ENCODE data around the gene CAPZB. TPM values are rescaled to one million over a fixed set of nuclear protein-coding genes. Genes with fewer than 3 reads are reported as not detected.

CAPZB gene
- polyA plus RNA-seq, 2 donors, result 221 to 272 TPM

GRCh38 chr1:19354531-19354981 is 130.8 kb downstream of the CAPZB start:
- peaks cover 12 to 45% of the 10 kb centered on the region in 2 donors for H3K36me3 ChIP-seq (ENCODE audit: control insufficient read depth in 2 of 2, insufficient read depth in 2 of 2, low read length in 1 of 2)
- peaks cover 6 to 26% of the 10 kb centered on the region in 2 donors for H3K4me1 ChIP-seq (ENCODE audit: control insufficient read depth in 2 of 2, insufficient read depth in 2 of 2, low read length in 1 of 2)
- H3K27me3 ChIP-seq (ENCODE audit: control insufficient read depth in 1 of 2, insufficient read depth in 2 of 2, low read length in 2 of 2), result no peaks in the 10 kb centered on the region
- peak overlapping the region in 1 of 2 donors; percentile 36 for H3K27ac ChIP-seq (ENCODE audit: low read depth in 2 of 2, low read length in 1 of 2)
- H3K9me3 ChIP-seq (ENCODE audit: control insufficient read depth in 2 of 2, insufficient read depth in 1 of 2, low read depth in 1 of 2, low read length in 1 of 2), result no peaks in the 10 kb centered on the region
- no peak overlapping the region for H3K4me3 ChIP-seq (ENCODE audit: low read depth in 1 of 2, low read length in 2 of 2)
- WGBS, 2 donors, result 45 to 48% methylated on average over 6 of the region's 6 CpGs

DNA sequence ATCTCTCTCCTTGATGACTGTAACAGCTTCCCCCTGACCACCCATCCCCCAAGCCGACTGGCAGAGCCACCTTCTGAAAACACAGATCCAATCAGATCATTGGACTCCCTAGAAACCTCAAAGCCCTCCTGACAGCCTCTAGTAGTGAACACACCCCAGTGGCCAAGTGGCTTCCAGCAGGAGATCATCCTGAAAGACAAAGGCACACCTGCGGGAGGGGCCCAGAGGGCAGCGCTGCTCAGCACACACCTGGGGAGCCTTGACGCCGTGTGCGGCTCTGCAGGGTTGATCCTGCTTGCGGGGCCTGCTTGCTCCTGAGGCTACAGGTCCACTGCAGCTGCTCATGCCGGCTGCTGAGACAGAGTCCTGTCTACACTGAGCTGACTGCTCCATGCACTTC is 131.7 kb downstream of the CAPZB start:
- Histone ChIP-seq H3K4me3 (ENCODE audit: low read depth in 1 of 2, low read length in 2 of 2) (no peak overlapping the region), H3K4me1 (ENCODE audit: control insufficient read depth in 2 of 2, insufficient read depth in 2 of 2, low read length in 1 of 2) (peaks cover 4 to 24% of the 10 kb centered on the region in 2 donors), H3K27me3 (ENCODE audit: control insufficient read depth in 1 of 2, insufficient read depth in 2 of 2, low read length in 2 of 2) (no peaks in the 10 kb centered on the region), H3K27ac (ENCODE audit: low read depth in 2 of 2, low read length in 1 of 2) (peak overlapping the region; percentile 49 to 78), H3K36me3 (ENCODE audit: control insufficient read depth in 2 of 2, insufficient read depth in 2 of 2, low read length in 1 of 2) (peaks cover 12 to 44% of the 10 kb centered on the region in 2 donors), H3K9me3 (ENCODE audit: control insufficient read depth in 2 of 2, insufficient read depth in 1 of 2, low read depth in 1 of 2, low read length in 1 of 2) (no peaks in the 10 kb centered on the region)
- WGBS, 2 donors, result 49 to 59% methylated on average over 8 of the region's 8 CpGs

GRCh38 chr1:19352839-19353238 is 132.5 kb downstream of the CAPZB start:
- 54 to 64% methylated on average over 14 of the region's 14 CpGs for WGBS, 2 donors
- no peaks in the 10 kb centered on the region for H3K9me3 ChIP-seq (ENCODE audit: control insufficient read depth in 2 of 2, insufficient read depth in 1 of 2, low read depth in 1 of 2, low read length in 1 of 2)
- H3K36me3 ChIP-seq (ENCODE audit: control insufficient read depth in 2 of 2, insufficient read depth in 2 of 2, low read length in 1 of 2), result peaks cover 12 to 44% of the 10 kb centered on the region in 2 donors
- H3K27me3 ChIP-seq (ENCODE audit: control insufficient read depth in 1 of 2, insufficient read depth in 2 of 2, low read length in 2 of 2), result no peaks in the 10 kb centered on the region
- H3K4me1 ChIP-seq (ENCODE audit: control insufficient read depth in 2 of 2, insufficient read depth in 2 of 2, low read length in 1 of 2), result peaks cover 4 to 24% of the 10 kb centered on the region in 2 donors
- no peak overlapping the region for H3K4me3 ChIP-seq (ENCODE audit: low read depth in 1 of 2, low read length in 2 of 2)
- H3K27ac ChIP-seq (ENCODE audit: low read depth in 2 of 2, low read length in 1 of 2), result peak overlapping the region; percentile 49 to 78

DNA sequence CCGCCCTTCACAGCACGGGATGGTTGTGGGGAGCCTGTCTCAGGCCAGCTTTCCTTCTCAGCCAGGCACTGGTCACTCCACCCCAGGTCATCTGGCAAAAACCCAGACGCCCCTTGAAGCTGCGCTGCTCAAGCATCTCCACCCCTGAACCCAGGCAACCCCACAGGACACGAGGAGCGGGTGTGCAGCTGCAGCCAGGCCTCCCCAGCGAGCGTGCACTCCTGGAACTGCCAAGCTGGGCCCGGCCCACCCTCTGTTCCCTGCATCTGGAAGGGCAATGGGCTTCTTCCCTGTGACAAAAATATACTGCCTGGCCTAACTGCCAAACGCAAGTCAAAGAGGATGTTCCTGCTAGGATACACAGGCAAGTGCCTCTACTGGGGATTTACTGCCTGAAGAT is 133.5 kb downstream of the CAPZB start:
- Histone ChIP-seq H3K36me3 (ENCODE audit: control insufficient read depth in 2 of 2, insufficient read depth in 2 of 2, low read length in 1 of 2) (peaks cover 12 to 44% of the 10 kb centered on the region in 2 donors), H3K27me3 (ENCODE audit: control insufficient read depth in 1 of 2, insufficient read depth in 2 of 2, low read length in 2 of 2) (no peaks in the 10 kb centered on the region), H3K27ac (ENCODE audit: low read depth in 2 of 2, low read length in 1 of 2) (peak overlapping the region; percentile 28 to 49), H3K4me3 (ENCODE audit: low read depth in 1 of 2, low read length in 2 of 2) (no peak overlapping the region), H3K4me1 (ENCODE audit: control insufficient read depth in 2 of 2, insufficient read depth in 2 of 2, low read length in 1 of 2) (peaks cover 4 to 24% of the 10 kb centered on the region in 2 donors), H3K9me3 (ENCODE audit: control insufficient read depth in 2 of 2, insufficient read depth in 1 of 2, low read depth in 1 of 2, low read length in 1 of 2) (no peaks in the 10 kb centered on the region)
- WGBS, 2 donors, result 67 to 77% methylated on average over 10 of the region's 10 CpGs

DNA sequence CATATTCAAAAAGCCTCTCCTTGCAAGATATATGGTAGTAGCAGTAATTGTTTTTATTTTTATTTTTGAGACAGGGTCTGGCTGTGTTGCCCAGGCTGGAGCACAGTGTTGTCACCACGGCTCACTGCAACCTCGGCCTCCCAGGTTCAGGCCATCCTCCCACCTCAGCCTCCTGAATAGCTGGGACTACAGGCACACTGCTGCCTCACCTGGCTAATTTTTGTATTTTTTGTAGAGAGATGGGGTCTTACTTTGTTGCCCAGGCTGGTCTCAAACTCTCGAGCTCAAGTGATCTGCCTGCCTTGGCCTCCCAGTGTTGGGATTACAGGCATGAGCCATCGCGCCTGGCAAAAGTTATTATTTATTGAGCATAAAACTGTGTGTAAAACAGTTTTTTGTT is 134.8 kb downstream of the CAPZB start:
- Histone ChIP-seq H3K36me3 (ENCODE audit: control insufficient read depth in 2 of 2, insufficient read depth in 2 of 2, low read length in 1 of 2) (peaks cover 6 to 37% of the 10 kb centered on the region in 2 donors), H3K4me1 (ENCODE audit: control insufficient read depth in 2 of 2, insufficient read depth in 2 of 2, low read length in 1 of 2) (peaks cover 4 to 24% of the 10 kb centered on the region in 2 donors), H3K27me3 (ENCODE audit: control insufficient read depth in 1 of 2, insufficient read depth in 2 of 2, low read length in 2 of 2) (no peaks in the 10 kb centered on the region), H3K9me3 (ENCODE audit: control insufficient read depth in 2 of 2, insufficient read depth in 1 of 2, low read depth in 1 of 2, low read length in 1 of 2) (no peaks in the 10 kb centered on the region), H3K4me3 (ENCODE audit: low read depth in 1 of 2, low read length in 2 of 2) (no peak overlapping the region), H3K27ac (ENCODE audit: low read depth in 2 of 2, low read length in 1 of 2) (no peak overlapping the region)
- WGBS, 2 donors, result 92 to 94% methylated on average over 5 of the region's 5 CpGs

DNA sequence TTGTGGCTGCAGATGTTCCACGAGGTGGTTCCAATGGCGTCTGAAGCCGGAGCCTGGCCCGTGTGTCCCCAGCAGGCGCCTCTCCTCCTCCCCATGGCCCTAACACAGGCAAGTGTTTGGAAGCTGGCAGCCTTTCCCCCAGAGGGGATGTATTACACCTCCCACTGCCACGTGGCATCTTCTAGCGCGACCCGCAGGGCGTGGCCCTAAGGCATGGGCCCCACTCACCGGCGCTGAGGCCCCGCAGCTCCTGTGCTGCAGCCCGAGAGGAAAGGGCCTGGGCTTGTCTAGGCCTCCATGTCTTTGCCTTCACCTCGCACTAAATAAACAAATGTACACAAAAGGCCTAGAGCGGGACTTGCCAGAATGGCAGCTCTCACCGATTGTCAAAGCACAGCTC is 135.3 kb downstream of the CAPZB start:
- 54 to 71% methylated on average over 15 to 17 of the region's 17 CpGs for WGBS, 2 donors
- H3K4me1 ChIP-seq (ENCODE audit: control insufficient read depth in 2 of 2, insufficient read depth in 2 of 2, low read length in 1 of 2), result peaks cover 4 to 24% of the 10 kb centered on the region in 2 donors
- no peaks in the 10 kb centered on the region for H3K27me3 ChIP-seq (ENCODE audit: control insufficient read depth in 1 of 2, insufficient read depth in 2 of 2, low read length in 2 of 2)
- no peak overlapping the region for H3K4me3 ChIP-seq (ENCODE audit: low read depth in 1 of 2, low read length in 2 of 2)
- H3K36me3 ChIP-seq (ENCODE audit: control insufficient read depth in 2 of 2, insufficient read depth in 2 of 2, low read length in 1 of 2), result peaks cover 5 to 40% of the 10 kb centered on the region in 2 donors
- no peaks in the 10 kb centered on the region for H3K9me3 ChIP-seq (ENCODE audit: control insufficient read depth in 2 of 2, insufficient read depth in 1 of 2, low read depth in 1 of 2, low read length in 1 of 2)
- H3K27ac ChIP-seq (ENCODE audit: low read depth in 2 of 2, low read length in 1 of 2), result peak overlapping the region; percentile 44 to 66

DNA sequence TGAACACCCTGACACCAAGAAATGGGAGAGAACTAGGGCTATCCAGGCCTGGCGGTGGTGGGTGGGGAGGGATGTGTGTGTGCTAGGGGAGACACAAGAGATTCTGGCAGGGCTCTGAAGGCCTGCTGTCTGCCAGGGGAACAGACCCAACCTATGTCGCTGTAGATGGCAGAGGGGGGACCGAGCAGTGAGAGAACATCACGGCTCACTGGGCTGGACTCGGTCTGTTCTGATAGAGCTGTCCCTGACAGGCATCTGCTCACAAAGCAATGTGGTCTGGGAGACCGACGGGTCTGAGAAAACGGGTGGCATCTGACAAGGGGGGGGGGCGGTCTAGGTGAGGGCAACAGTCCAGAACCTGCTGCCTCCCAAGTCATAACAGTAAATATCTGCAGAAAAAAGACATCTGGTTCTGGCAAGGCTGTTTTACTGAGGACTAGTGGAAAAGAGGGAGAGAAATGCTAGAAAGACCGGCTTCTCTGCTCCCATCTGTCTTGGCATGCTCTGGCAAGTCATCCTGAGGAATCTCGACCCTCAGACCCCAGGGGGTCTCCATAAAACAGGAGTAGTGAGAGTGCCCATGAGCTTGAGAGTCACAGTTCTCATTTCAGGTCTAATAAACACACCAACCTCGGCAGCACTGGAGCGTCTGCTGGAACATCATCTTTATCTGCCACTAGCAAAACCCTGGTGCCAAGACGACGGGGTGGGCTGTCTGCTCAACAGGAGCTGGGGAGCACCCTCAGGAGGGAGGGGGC is 136.7 kb downstream of the CAPZB start:
- H3K27me3 ChIP-seq (ENCODE audit: control insufficient read depth in 1 of 2, insufficient read depth in 2 of 2, low read length in 2 of 2), result no peaks in the 10 kb centered on the region
- H3K27ac ChIP-seq (ENCODE audit: low read depth in 2 of 2, low read length in 1 of 2), result peak overlapping the region; percentile 14 to 39
- WGBS, 2 donors, result 60 to 68% methylated on average over 15 of the region's 15 CpGs
- H3K36me3 ChIP-seq (ENCODE audit: control insufficient read depth in 2 of 2, insufficient read depth in 2 of 2, low read length in 1 of 2), result peaks cover 5 to 44% of the 10 kb centered on the region in 2 donors
- H3K4me3 ChIP-seq (ENCODE audit: low read depth in 1 of 2, low read length in 2 of 2), result no peak overlapping the region
- peaks cover 4 to 22% of the 10 kb centered on the region in 2 donors for H3K4me1 ChIP-seq (ENCODE audit: control insufficient read depth in 2 of 2, insufficient read depth in 2 of 2, low read length in 1 of 2)
- no peaks in the 10 kb centered on the region for H3K9me3 ChIP-seq (ENCODE audit: control insufficient read depth in 2 of 2, insufficient read depth in 1 of 2, low read depth in 1 of 2, low read length in 1 of 2)

DNA sequence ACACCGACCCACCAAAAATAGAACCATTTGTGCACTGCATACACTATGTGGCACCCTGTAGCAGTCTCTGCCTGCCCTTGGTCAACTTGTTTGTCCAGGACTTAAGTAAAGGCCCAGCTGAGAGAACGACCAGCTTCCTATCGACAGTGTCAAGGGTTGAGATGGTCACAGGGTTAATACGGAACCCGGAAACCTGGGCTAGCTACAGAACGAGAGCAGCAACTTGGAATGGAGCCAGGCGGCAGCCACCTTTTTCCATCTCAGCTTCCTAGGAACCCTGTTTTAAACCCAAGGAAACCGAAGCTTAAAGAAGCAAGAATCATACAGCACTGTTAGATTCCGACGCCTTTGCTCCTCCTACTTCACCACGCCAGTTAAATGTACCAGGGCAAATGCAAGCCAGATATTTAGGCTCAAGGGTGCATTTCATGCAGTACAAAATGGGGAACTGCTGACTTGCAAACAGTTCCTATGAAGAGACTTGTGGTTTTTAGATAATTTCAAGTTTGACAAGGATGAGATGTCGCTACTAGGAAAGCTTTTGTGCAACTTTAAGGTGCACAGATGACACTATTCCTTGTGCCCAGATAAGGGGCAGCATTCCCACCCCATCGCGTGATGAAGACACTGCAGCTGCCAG is 137.7 kb downstream of the CAPZB start:
- H3K27me3 ChIP-seq (ENCODE audit: control insufficient read depth in 1 of 2, insufficient read depth in 2 of 2, low read length in 2 of 2), result no peaks in the 10 kb centered on the region
- H3K36me3 ChIP-seq (ENCODE audit: control insufficient read depth in 2 of 2, insufficient read depth in 2 of 2, low read length in 1 of 2), result peaks cover 5 to 43% of the 10 kb centered on the region in 2 donors
- no peak overlapping the region for H3K27ac ChIP-seq (ENCODE audit: low read depth in 2 of 2, low read length in 1 of 2)
- 60 to 63% methylated on average over 14 of the region's 14 CpGs for WGBS, 2 donors
- peaks cover 4 to 14% of the 10 kb centered on the region in 2 donors for H3K4me1 ChIP-seq (ENCODE audit: control insufficient read depth in 2 of 2, insufficient read depth in 2 of 2, low read length in 1 of 2)
- H3K4me3 ChIP-seq (ENCODE audit: low read depth in 1 of 2, low read length in 2 of 2), result no peak overlapping the region
- H3K9me3 ChIP-seq (ENCODE audit: control insufficient read depth in 2 of 2, insufficient read depth in 1 of 2, low read depth in 1 of 2, low read length in 1 of 2), result no peaks in the 10 kb centered on the region

DNA sequence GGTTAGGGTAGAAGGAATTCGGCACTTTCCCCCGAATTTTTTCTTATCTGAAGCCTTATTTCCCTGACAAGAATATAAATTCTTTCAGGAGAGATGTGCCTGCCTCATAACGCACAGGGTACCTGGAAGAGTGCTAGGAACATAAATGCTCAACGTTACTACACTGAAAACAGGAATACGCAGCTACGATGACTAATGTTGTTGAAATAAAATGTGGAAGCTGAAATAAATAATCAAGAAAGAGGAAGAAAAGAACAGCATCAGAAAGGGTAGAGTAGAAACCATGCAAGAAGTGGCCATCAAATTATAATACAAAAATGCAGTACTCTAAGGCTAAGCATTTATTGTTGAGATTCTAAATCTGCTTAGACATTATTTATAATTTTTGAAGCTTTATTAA is 139.3 kb downstream of the CAPZB start:
- no peak overlapping the region for H3K4me3 ChIP-seq (ENCODE audit: low read depth in 1 of 2, low read length in 2 of 2)
- H3K27me3 ChIP-seq (ENCODE audit: control insufficient read depth in 1 of 2, insufficient read depth in 2 of 2, low read length in 2 of 2), result no peaks in the 10 kb centered on the region
- H3K4me1 ChIP-seq (ENCODE audit: control insufficient read depth in 2 of 2, insufficient read depth in 2 of 2, low read length in 1 of 2), result peaks cover 2 to 11% of the 10 kb centered on the region in 2 donors
- H3K9me3 ChIP-seq (ENCODE audit: control insufficient read depth in 2 of 2, insufficient read depth in 1 of 2, low read depth in 1 of 2, low read length in 1 of 2), result no peaks in the 10 kb centered on the region
- no peak overlapping the region for H3K27ac ChIP-seq (ENCODE audit: low read depth in 2 of 2, low read length in 1 of 2)
- WGBS, 2 donors, result 72 to 82% methylated on average over 6 of the region's 6 CpGs
- H3K36me3 ChIP-seq (ENCODE audit: control insufficient read depth in 2 of 2, insufficient read depth in 2 of 2, low read length in 1 of 2), result peaks cover 5 to 50% of the 10 kb centered on the region in 2 donors

Data from esophagus (tissue), 2 donors.